K562 (cell line): ENCODE data around the gene UCP3. TPM values are rescaled to one million over a fixed set of nuclear protein-coding genes. Genes with fewer than 3 reads are reported as not detected.

Source experiments
- BCLAF1 ChIP-seq, 2 experiments: fragments of 450-650 bp in 1 of 2; IDR thresholded peaks; 2 replicates each; pipeline ENCODE4 v1.6.1; 2011 to 2017; ENCODE audit warnings: low read depth in 2 of 2, antibody characterized with exemption in 1 of 2, borderline replicate concordance in 1 of 2, low read length in 1 of 2, mild to moderate bottlenecking in 1 of 2, mixed read lengths in 1 of 2; ENCODE audit not compliant: control insufficient read depth in 1 of 2
- C11orf30 ChIP-seq: fragments of 450-650 bp; IDR thresholded peaks from 2 replicates; pipeline ENCODE4 v1.6.1; 2016; ENCODE audit warnings: low read depth, mild to moderate bottlenecking
- KAT2B ChIP-seq: IDR thresholded peaks from one replicate; pipeline ENCODE4 v1.6.1; 2012; ENCODE audit warnings: low read depth, mild to moderate bottlenecking, control low read depth, inconsistent platforms, low read length, moderate library complexity
- NBN ChIP-seq: fragments of 450-650 bp; IDR thresholded peaks from 2 replicates; pipeline ENCODE4 v1.6.1; 2016; ENCODE audit warnings: low read depth, mild to moderate bottlenecking
- POLR2A ChIP-seq: fragments of 450-650 bp; conservative IDR thresholded peaks from 2 replicates; pipeline ENCODE4 v1.6.1; 2016
- RBBP5 ChIP-seq: fragments of 200-600 bp; sonication (generic); IDR thresholded peaks from 2 replicates; pipeline ENCODE4 v1.6.1; 2012; ENCODE audit warnings: borderline replicate concordance, mild to moderate bottlenecking, low read length, control low read depth, inconsistent platforms; ENCODE audit not compliant: insufficient read depth, poor library complexity, severe bottlenecking
- RREB1 ChIP-seq: fragments of 250-450 bp; sonication (Bioruptor Pico); IDR thresholded peaks from 2 replicates; pipeline ENCODE4 v1.4.0; 2020
- polyA plus RNA-seq, 8 experiments: library from polyadenylated mRNA; depleted of rRNA in 4 of 8; stranded (reverse) in 5 of 8; unstranded in 3 of 8; fragments of >200 nt; fragmentation: Nextera tagmentation in 2 of 8; fragmentation: Illumina TruSeq in 1 of 8; extraction: Ambion mirVana in 2 of 8; extraction: Trizol in 1 of 8; gene quantifications; 2 replicates each; pipeline versions ENCODE4 v1.2.1 to v1.2.3, GENCODE V29; 2011 to 2014; ENCODE audit warnings: inconsistent platforms in 1 of 8, missing spikeins in 1 of 8
- total RNA-seq, 7 experiments: library from RNA; depleted of rRNA in 6 of 7; stranded (reverse); fragments of >200 nt in 6 of 7; fragmentation: Illumina TruSeq in 2 of 7; extraction: Trizol in 2 of 7; gene quantifications; 2 replicates each; pipeline versions ENCODE4 v1.2.1 to v1.2.3, GENCODE V29; 2011 to 2021; ENCODE audit warnings: low replicate concordance in 1 of 7
- TF ChIP-seq, protein P1 (sequence below): fragments of 450-650 bp; IDR thresholded peaks from 2 replicates; pipeline ENCODE4 v1.7.0; 2016; ENCODE audit warnings: borderline replicate concordance

Gene UCP3
- total and polyA plus RNA-seq, 9 of the 15 experiments (the other 6 are each of a cell fraction or from before 2014, with no cell fraction given) = 0.05 to 0.65 (median 0.25) TPM; not detected in 2

DNA sequence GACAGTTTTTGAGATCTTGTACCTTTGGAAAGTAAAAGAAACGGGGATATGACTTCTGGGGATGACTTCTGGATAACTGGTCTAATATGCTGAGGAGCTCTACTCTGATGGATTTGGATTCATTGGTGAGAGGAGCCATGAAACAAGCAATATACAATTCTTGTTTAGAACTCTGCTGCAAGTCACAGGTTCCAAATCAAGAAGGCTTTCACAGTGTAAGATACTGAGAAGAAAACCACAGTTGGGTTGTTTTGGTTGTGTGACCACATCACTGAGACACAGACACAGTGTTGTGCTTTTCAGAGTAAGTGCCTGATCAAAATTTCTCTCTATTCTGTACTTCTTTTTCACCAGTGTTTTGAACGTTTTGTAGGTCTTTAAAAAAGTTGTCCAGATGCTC is 13.2 kb downstream of the UCP3 start (continued):
- no peak for TF ChIP-seq RREB1 (CRISPR knock-in tag)
- TF ChIP-seq, protein P1, sequence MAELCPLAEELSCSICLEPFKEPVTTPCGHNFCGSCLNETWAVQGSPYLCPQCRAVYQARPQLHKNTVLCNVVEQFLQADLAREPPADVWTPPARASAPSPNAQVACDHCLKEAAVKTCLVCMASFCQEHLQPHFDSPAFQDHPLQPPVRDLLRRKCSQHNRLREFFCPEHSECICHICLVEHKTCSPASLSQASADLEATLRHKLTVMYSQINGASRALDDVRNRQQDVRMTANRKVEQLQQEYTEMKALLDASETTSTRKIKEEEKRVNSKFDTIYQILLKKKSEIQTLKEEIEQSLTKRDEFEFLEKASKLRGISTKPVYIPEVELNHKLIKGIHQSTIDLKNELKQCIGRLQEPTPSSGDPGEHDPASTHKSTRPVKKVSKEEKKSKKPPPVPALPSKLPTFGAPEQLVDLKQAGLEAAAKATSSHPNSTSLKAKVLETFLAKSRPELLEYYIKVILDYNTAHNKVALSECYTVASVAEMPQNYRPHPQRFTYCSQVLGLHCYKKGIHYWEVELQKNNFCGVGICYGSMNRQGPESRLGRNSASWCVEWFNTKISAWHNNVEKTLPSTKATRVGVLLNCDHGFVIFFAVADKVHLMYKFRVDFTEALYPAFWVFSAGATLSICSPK = no peak
- TF ChIP-seq RBBP5 = no peak
- TF ChIP-seq BCLAF1 (IDR thresholded peaks at IDR 0.05; ENCODE audit: borderline replicate concordance in 1 of 2, control insufficient read depth in 1 of 2, low read depth in 2 of 2, low read length in 1 of 2) = no peak
- no peak for TF ChIP-seq KAT2B
- no peak for TF ChIP-seq NBN
- TF ChIP-seq C11orf30 = no peak
- no peak for TF ChIP-seq POLR2A
